Sigmoid colon (tissue), 4 donors: ENCODE results near the gene ACOXL.

Experiments
- CTCF ChIP-seq, 4 experiments: fragments of 450-650 bp in 3 of 4; fragments of 200-600 bp in 1 of 4; IDR thresholded peaks; one replicate each; pipeline ENCODE4 v1.5.1; 2016 to 2019; ENCODE audit warnings: antibody characterized with exemption in 4 of 4, mild to moderate bottlenecking in 3 of 4, moderate library complexity in 2 of 4
- EP300 ChIP-seq, 4 donors: sonication (generic); formaldehyde crosslinking; IDR thresholded peaks; one replicate each; pipeline ENCODE4 v1.6.1; 2017; ENCODE audit warnings: antibody characterized with exemption in 4 of 4
- POLR2A ChIP-seq, 2 donors: fragments of 450-650 bp; IDR thresholded peaks; one replicate each; pipeline ENCODE4 v1.6.1; 2016; ENCODE audit warnings: antibody characterized with exemption in 2 of 2, mild to moderate bottlenecking in 2 of 2, moderate library complexity in 2 of 2
- POLR2AphosphoS5 ChIP-seq, 4 donors: sonication (generic); formaldehyde crosslinking; IDR thresholded peaks; one replicate each; pipeline ENCODE4 v1.6.1; 2017; ENCODE audit warnings: antibody characterized with exemption in 4 of 4

- no peak for TF ChIP-seq CTCF (IDR thresholded peaks at IDR 0.05)
- TF ChIP-seq POLR2AphosphoS5 (IDR thresholded peaks at IDR 0.05), result no peak
- TF ChIP-seq POLR2A (IDR thresholded peaks at IDR 0.05), result no peak
- TF ChIP-seq EP300 (IDR thresholded peaks at IDR 0.05), result no peak
These were observed 381.5 kb downstream of the ACOXL start for GRCh38 chr2:111113838-111114237.
